ENCODE measurements around the gene CRACR2A. TPM values are rescaled to one million over a fixed set of nuclear protein-coding genes. Genes with fewer than 3 reads are reported as not detected.

Gene CRACR2A
- total and polyA plus RNA-seq, 2 of the 4 experiments (the other 2 are of a cell fraction): 0.54 to 0.60 TPM

GRCh38 chr12:3761116-3761735 lies 8.3 kb upstream of the CRACR2A start:
- no peaks in the 10 kb centered on the region for H3K9me1 ChIP-seq (ENCODE audit: insufficient read depth, low read length)
- intact Hi-C loops (cut with micrococcal nuclease): no loop called here
- WGBS, 2 experiments (ENCODE audit: extremely low coverage in 2 of 2, insufficient read length in 1 of 2): 48% methylated on average over 2 of the region's 7 CpGs; no CpG with 5 or more reads in 1 of the 2 experiments
- no peak overlapping the region for H2BK120ac ChIP-seq (ENCODE audit: low read depth, low read length)
- H4K91ac ChIP-seq (ENCODE audit: insufficient read depth, low read depth, low read length): no peak overlapping the region
- no peak overlapping the region for H2AK9ac ChIP-seq (replicated peaks; ENCODE audit: low read depth, low read length, poor library complexity)
- no peak overlapping the region for H2BK20ac ChIP-seq (ENCODE audit: low read depth, low read length)
- H3K36me3 ChIP-seq (ENCODE audit: control insufficient read depth, insufficient read depth, low read length): no peaks in the 10 kb centered on the region
- H3K4me1 ChIP-seq (ENCODE audit: control insufficient read depth, insufficient read depth, low read length): no peaks in the 10 kb centered on the region
- no peaks in the 10 kb centered on the region for H3K9me3 ChIP-seq (ENCODE audit: control insufficient read depth, insufficient read depth, low read length)
- POLR2A ChIA-PET (ENCODE audit: unreplicated experiment): no interaction called here
- H3K79me1 ChIP-seq (ENCODE audit: low read depth in 1 of 2, low read length in 2 of 2): no peaks in the 10 kb centered on the region
- no peak overlapping the region for H3K4ac ChIP-seq (ENCODE audit: low read depth, low read length)
- no peaks in the 10 kb centered on the region for H4K20me1 ChIP-seq (ENCODE audit: insufficient read depth, low read length)
- no peak for TF ChIP-seq CEBPB (IDR thresholded peaks at IDR 0.05; ENCODE audit: low read depth, low read length)
- TF ChIP-seq ELK1 (IDR thresholded peaks at IDR 0.05; ENCODE audit: borderline replicate concordance, low read depth, low read length): no peak
- no peak for TF ChIP-seq MAFK (IDR thresholded peaks at IDR 0.05; ENCODE audit: low read depth, low read length)
- TF ChIP-seq MAZ (IDR thresholded peaks at IDR 0.05; ENCODE audit: borderline replicate concordance, low read depth, low read length): no peak
- H2AFZ ChIP-seq (replicated peaks; ENCODE audit: low read length, poor library complexity): no peak overlapping the region
- no peak overlapping the region for H3K56ac ChIP-seq (ENCODE audit: extremely low read depth, insufficient read depth, low read length)
- H3K9ac ChIP-seq (ENCODE audit: low read depth, low read length): no peak overlapping the region
- dilution Hi-C loops (cut with HindIII; ENCODE audit: low sequenced_read_pairs, unreplicated experiment): no loop called here
- no peak overlapping the region for H3K18ac ChIP-seq (ENCODE audit: low read depth, low read length)
- H3K23ac ChIP-seq (ENCODE audit: low read depth, low read length): no peak overlapping the region
- H3K27ac ChIP-seq (ENCODE audit: insufficient read depth, low read length): no peak overlapping the region
- H2BK5ac ChIP-seq (ENCODE audit: low read depth, low read length, poor library complexity, severe bottlenecking): no peak overlapping the region
- ATAC-seq (ENCODE audit: low read depth) (no peak), DNase-seq (no peak)
- H3K14ac ChIP-seq (replicated peaks; ENCODE audit: low read depth, low read length): no peak overlapping the region
- H4K8ac ChIP-seq (ENCODE audit: low read depth in 2 of 2, low read length in 2 of 2): no peak overlapping the region
- no TSS peak for BruUV-seq (replicated peaks)
- H3K4me3 ChIP-seq (ENCODE audit: insufficient read depth, low read depth, low read length): no peak overlapping the region
- no peak overlapping the region for H2BK15ac ChIP-seq (ENCODE audit: low read depth, low read length)
- no peak overlapping the region for H2AK5ac ChIP-seq (ENCODE audit: low read depth, low read length)
- CTCF ChIA-PET: no interaction called here
- in situ Hi-C loops (cut with MboI; ENCODE audit: low sequenced_read_pairs): no loop called here
- no peak overlapping the region for H3K4me2 ChIP-seq (ENCODE audit: low read depth, low read length)
- H3K27me3 ChIP-seq (ENCODE audit: control insufficient read depth, insufficient read depth, low read length): peaks cover 7% of the 10 kb centered on the region
- no peak overlapping the region for H4K5ac ChIP-seq (ENCODE audit: low read depth, low read length)

All from IMR-90 (cell line).